Cardiac muscle cell (in vitro differentiated cells and primary cell): ENCODE results near the gene ZYG11A. TPM values are rescaled to one million over a fixed set of nuclear protein-coding genes. Genes with fewer than 3 reads are reported as not detected.
A peak's percentile ranks its signal among the peaks of the same experiment; 100 is the strongest.

Experiments
- DNase-seq, 2 donors: peaks; one replicate each; pipeline versions ENCODE4 v3.0.0 to v3.0.0-alpha.2; 2010 to 2017; ENCODE audit warnings: low read depth in 1 of 2, low spot score in 1 of 2
- H3K27ac ChIP-seq: fragments of 200-600 bp; sonication (generic); 2 replicates; pipeline ENCODE4 v1.5.1; 2016
- H3K27me3 ChIP-seq: fragments of 200-600 bp; sonication (generic); 2 replicates; pipeline ENCODE4 v1.6.0; 2016; ENCODE audit warnings: control low read depth
- H3K36me3 ChIP-seq: fragments of 200-600 bp; sonication (generic); 2 replicates; pipeline ENCODE4 v1.5.1; 2016; ENCODE audit warnings: control low read depth
- H3K4me1 ChIP-seq: fragments of 200-600 bp; sonication (generic); 2 replicates; pipeline ENCODE4 v1.8.1; 2017; ENCODE audit warnings: low read depth, mild to moderate bottlenecking, mixed run types
- H3K4me3 ChIP-seq: fragments of 200-600 bp; sonication (generic); 2 replicates; pipeline ENCODE4 v1.5.1; 2016; ENCODE audit warnings: mild to moderate bottlenecking
- H3K9me3 ChIP-seq: fragments of 200-600 bp; sonication (generic); 2 replicates; pipeline ENCODE4 v1.5.1; 2017; ENCODE audit warnings: low read depth, mild to moderate bottlenecking, control low read depth
- CTCF ChIP-seq: IDR thresholded peaks from 2 replicates; pipeline ENCODE4 v1.5.1; 2012; ENCODE audit warnings: low read depth, mild to moderate bottlenecking, low read length
- polyA plus RNA-seq: library from polyadenylated mRNA; unstranded; fragments of >200 nt; fragmentation: Nextera tagmentation; extraction: Ambion mirVana; gene quantifications from 2 replicates; pipeline ENCODE4 v1.2.1, GENCODE V29; 2016
- total RNA-seq: library from RNA; depleted of rRNA; stranded (reverse); fragments of >200 nt; gene quantifications from 2 replicates; pipeline ENCODE4 v1.2.3, GENCODE V29; 2016

ZYG11A gene
- total and polyA plus RNA-seq, 2 experiments from 2014 or later = 0.04 to 0.06 TPM

- Histone ChIP-seq H3K9me3 (no peaks in the 10 kb centered on the region), H3K4me1 (peaks cover 6% of the 10 kb centered on the region), H3K27ac (no peak overlapping the region), H3K36me3 (no peaks in the 10 kb centered on the region), H3K27me3 (peaks cover 42% of the 10 kb centered on the region), H3K4me3 (no peak overlapping the region)
- DNase-seq = no peak
- no peak for TF ChIP-seq CTCF
These were observed 76.6 kb downstream of the ZYG11A start for GRCh38 chr1:52919051-52919722.

DNA sequence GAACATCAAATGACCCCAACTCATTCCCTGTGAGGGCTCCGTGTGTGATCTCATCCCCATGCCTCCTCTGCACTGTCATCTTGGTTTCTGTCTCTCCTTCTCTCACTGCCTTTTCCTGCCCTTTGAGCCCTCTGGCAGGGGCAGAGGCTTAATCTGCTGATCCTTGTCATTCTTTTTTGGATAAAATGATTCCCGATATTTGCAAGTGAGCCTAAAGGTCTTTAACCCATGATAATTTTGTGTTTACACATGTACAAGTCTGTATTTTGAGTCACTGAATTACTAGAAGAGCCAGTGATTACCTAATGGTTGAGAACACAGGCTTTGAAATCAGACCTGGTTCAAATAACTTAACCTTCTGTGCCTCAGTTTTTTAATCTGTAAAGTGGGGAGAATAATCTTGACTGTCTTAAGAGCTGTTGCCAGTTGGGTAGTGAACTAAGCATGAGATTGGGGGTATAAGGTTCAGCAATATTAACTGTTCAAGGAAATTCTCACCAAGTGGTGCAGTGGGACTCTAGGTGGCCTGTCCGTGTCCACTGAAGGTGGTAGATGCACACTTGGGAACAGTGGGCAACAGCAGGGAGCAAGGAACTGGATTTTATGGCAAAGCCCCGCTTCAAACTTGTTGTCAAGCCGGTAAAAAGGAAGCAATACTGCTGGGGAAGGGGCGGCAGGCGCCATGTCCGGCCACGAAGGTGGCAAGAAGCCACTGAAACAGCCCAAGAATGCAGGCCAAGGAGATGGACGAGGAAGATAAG is 77.3 kb downstream of the ZYG11A start:
- Histone ChIP-seq H3K4me3 (no peak overlapping the region), H3K27ac (no peak overlapping the region), H3K36me3 (no peaks in the 10 kb centered on the region), H3K9me3 (no peaks in the 10 kb centered on the region), H3K27me3 (peaks cover 49% of the 10 kb centered on the region), H3K4me1 (peaks cover 2% of the 10 kb centered on the region)
- no peak for TF ChIP-seq CTCF
- no peak for DNase-seq

GRCh38 chr1:52920791-52921291 is 78.3 kb downstream of the ZYG11A start:
- Histone ChIP-seq H3K9me3 (no peaks in the 10 kb centered on the region), H3K27me3 (peaks cover 57% of the 10 kb centered on the region), H3K36me3 (no peaks in the 10 kb centered on the region), H3K27ac (no peak overlapping the region), H3K4me3 (peak overlapping the region; percentile 37), H3K4me1 (no peaks in the 10 kb centered on the region)
- TF ChIP-seq CTCF = no peak
- peak in 1 of 2 donors; percentile 20 for DNase-seq

DNA sequence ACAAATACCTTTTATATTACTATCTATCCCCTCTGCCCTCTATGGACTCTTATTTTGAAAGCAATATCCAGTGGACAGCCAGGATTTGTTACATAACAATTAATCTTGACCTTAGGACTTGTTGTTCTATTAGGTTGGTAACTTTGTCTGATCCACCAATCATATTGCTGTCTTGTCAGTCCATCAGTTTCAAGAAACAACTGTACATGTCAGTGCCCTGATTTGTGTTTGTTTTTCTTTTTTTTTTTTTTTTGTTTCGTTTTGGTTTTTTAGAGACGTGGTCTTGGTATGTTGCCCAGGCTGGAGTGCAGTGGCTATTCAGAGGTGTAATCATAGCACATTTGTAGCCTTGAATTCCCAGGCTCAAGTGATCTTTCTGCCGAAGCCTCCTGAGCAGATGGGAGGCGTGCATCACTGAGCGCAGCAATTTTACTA is 83.0 kb downstream of the ZYG11A start:
- no peak overlapping the region for H3K27ac ChIP-seq
- H3K36me3 ChIP-seq = no peaks in the 10 kb centered on the region
- H3K4me3 ChIP-seq = no peak overlapping the region
- no peaks in the 10 kb centered on the region for H3K9me3 ChIP-seq
- peak in 1 of 2 donors; percentile 15 for DNase-seq
- peaks cover 3% of the 10 kb centered on the region for H3K4me1 ChIP-seq
- H3K27me3 ChIP-seq = peaks cover 76% of the 10 kb centered on the region
- TF ChIP-seq CTCF = no peak

DNA sequence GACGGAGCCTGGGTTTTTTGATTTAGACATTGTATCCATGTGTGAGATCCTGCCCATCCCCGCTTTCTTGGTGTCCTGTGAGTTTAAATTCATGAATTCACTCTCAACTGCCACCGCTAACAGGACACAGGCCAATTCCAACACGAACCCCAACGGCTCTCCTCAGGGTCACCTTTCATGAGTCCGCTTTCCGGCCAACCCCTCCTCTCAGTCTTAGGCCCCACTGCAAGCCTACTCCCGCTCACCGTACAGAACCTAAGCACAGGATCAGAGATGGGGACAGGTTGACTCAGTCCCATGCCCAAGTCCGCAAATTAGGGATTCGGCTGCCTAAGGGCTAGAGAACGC is 84.3 kb downstream of the ZYG11A start:
- Histone ChIP-seq H3K27me3 (peaks cover 63% of the 10 kb centered on the region), H3K4me1 (peaks cover 3% of the 10 kb centered on the region), H3K36me3 (no peaks in the 10 kb centered on the region), H3K27ac (no peak overlapping the region), H3K4me3 (peak overlapping the region; percentile 39), H3K9me3 (no peaks in the 10 kb centered on the region)
- TF ChIP-seq CTCF = no peak
- no peak for DNase-seq
